HG02870 (cell line): ENCODE measurements around the gene DLG2.

Experiments used
- ATAC-seq: cut with Tn5 transposase; IDR thresholded peaks from one replicate; pipeline ENCODE4 v1.9.1; 2021; ENCODE audit warnings: mild to moderate bottlenecking, moderate library complexity; ENCODE audit not compliant: unreplicated experiment

DLG2 gene

GRCh38 chr11:83990160-83990733 lies 1636.9 kb downstream of the DLG2 start:
- ATAC-seq = no peak

GRCh38 chr11:83982825-83983224 lies 1644.3 kb downstream of the DLG2 start:
- ATAC-seq = no peak

GRCh38 chr11:83979593-83979992 lies 1647.6 kb downstream of the DLG2 start:
- no peak for ATAC-seq

GRCh38 chr11:83978942-83979341 lies 1648.2 kb downstream of the DLG2 start:
- no peak for ATAC-seq

GRCh38 chr11:83976086-83976485 lies 1651.1 kb downstream of the DLG2 start:
- ATAC-seq = peak; percentile 53

- no peak for ATAC-seq
Measured at GRCh38 chr11:83972536-83972935, 1654.6 kb downstream of the DLG2 start.

GRCh38 chr11:83971063-83971462 lies 1656.1 kb downstream of the DLG2 start:
- ATAC-seq = peak; percentile 39

- ATAC-seq = peak; percentile 84
Measured at GRCh38 chr11:83970061-83970671, 1657.0 kb downstream of the DLG2 start.

GRCh38 chr11:83957038-83957900 lies 1669.9 kb downstream of the DLG2 start:
- ATAC-seq = no peak

GRCh38 chr11:83956119-83956697 lies 1670.9 kb downstream of the DLG2 start:
- ATAC-seq = no peak

- ATAC-seq = no peak
Measured at GRCh38 chr11:83954780-83955179, 1672.4 kb downstream of the DLG2 start.

GRCh38 chr11:83951521-83951920 lies 1675.6 kb downstream of the DLG2 start:
- no peak for ATAC-seq

GRCh38 chr11:83948200-83948599 lies 1678.9 kb downstream of the DLG2 start:
- no peak for ATAC-seq

- no peak for ATAC-seq
Measured at GRCh38 chr11:83945976-83946375, 1681.2 kb downstream of the DLG2 start.

- ATAC-seq = no peak
Measured at GRCh38 chr11:83941050-83941449, 1686.1 kb downstream of the DLG2 start.

GRCh38 chr11:83938148-83938547 lies 1689.0 kb downstream of the DLG2 start:
- peak; percentile 94 for ATAC-seq

- ATAC-seq = no peak
Measured at GRCh38 chr11:83933008-83933407, 1694.1 kb downstream of the DLG2 start.

- no peak for ATAC-seq
Measured at GRCh38 chr11:83927422-83927821, 1699.7 kb downstream of the DLG2 start.

GRCh38 chr11:83924795-83925542 lies 1702.2 kb downstream of the DLG2 start:
- ATAC-seq = no peak

- no peak for ATAC-seq
Measured at GRCh38 chr11:83923961-83924360, 1703.2 kb downstream of the DLG2 start.

GRCh38 chr11:83922953-83923352 lies 1704.2 kb downstream of the DLG2 start:
- ATAC-seq = no peak
